Activated CD8-positive, alpha-beta T cell treated with anti-CD3 and anti-CD28 coated beads, Interleukin-2, amount 10 ng/mL, durations not matched to agents 7 days and 5 days (primary cell): ENCODE data around the gene DHX8. TPM values are rescaled to one million over a fixed set of nuclear protein-coding genes. Genes with fewer than 3 reads are reported as not detected.
"Not testable (repeated sequence)": the region's sequence is repeated elsewhere in the genome, so short reads cannot be mapped to it uniquely, and the experiment has no call there.

Source experiments
- ATAC-seq: fragments of 150-1000 bp; cut with Tn5 transposase; one replicate; pipeline ENCODE4 v1.10.0; 2021; ENCODE audit warnings: moderate library complexity
- CTCF ChIA-PET: fragments of 350-600 bp; sonication (Branson Sonifier 250); formaldehyde crosslinking; loops from one replicate; lab custom pipeline; 2021; ENCODE audit warnings: antibody characterized with exemption; lab: Charles Lee
- POLR2A ChIA-PET: fragments of 350-600 bp; sonication (Branson Sonifier 250); formaldehyde crosslinking; loops from one replicate; lab custom pipeline; 2021; ENCODE audit warnings: antibody characterized with exemption; lab: Charles Lee
- DNase-seq: peaks from one replicate; pipeline ENCODE4 v3.0.0-alpha.2; 2020
- H3K27ac Mint-ChIP-seq: one replicate; pipeline ENCODE4 v1.8.0; 2021; ENCODE audit warnings: mild to moderate bottlenecking, mixed read lengths
- H3K27me3 Mint-ChIP-seq: one replicate; pipeline ENCODE4 v1.8.0; 2021; ENCODE audit warnings: low read depth, mixed read lengths
- H3K36me3 Mint-ChIP-seq: one replicate; pipeline ENCODE4 v1.8.0; 2021; ENCODE audit warnings: low read depth, mixed read lengths
- H3K4me1 Mint-ChIP-seq: one replicate; pipeline ENCODE4 v1.8.0; 2021; ENCODE audit warnings: low read depth, mixed read lengths
- H3K4me3 Mint-ChIP-seq: one replicate; pipeline ENCODE4 v1.8.0; 2021; ENCODE audit warnings: mild to moderate bottlenecking, mixed read lengths
- H3K9me3 Mint-ChIP-seq: one replicate; pipeline ENCODE4 v1.8.0; 2022; ENCODE audit warnings: mixed read lengths; ENCODE audit not compliant: insufficient read depth
- total RNA-seq, 2 experiments: library from RNA; stranded (reverse); gene quantifications; one replicate each; pipeline ENCODE4 v1.2.3, GENCODE V29; 2021

Gene DHX8
- total RNA-seq, 2 experiments from 2014 or later: 52.7 to 56.4 TPM

GRCh38 chr17:43449470-43450248, 34.1 kb upstream of the DHX8 start:
- ATAC-seq (no peak), DNase-seq (no peak)
- no peaks in the 10 kb centered on the region for H3K9me3 Mint-ChIP-seq
- H3K36me3 Mint-ChIP-seq: no peaks in the 10 kb centered on the region
- CTCF ChIA-PET: interaction anchor here (0.8 kb wide), 1 partner anchor 55 kb away, joined by 4 read pairs; no protein-coding TSS in a partner anchor
- POLR2A ChIA-PET: no interaction called here
- no peak overlapping the region for H3K27ac Mint-ChIP-seq
- H3K4me1 Mint-ChIP-seq: no peaks in the 10 kb centered on the region
- H3K4me3 Mint-ChIP-seq: no peak overlapping the region
- peaks cover 3% of the 10 kb centered on the region for H3K27me3 Mint-ChIP-seq

- POLR2A ChIA-PET, H3K27ac Mint-ChIP-seq, H3K27me3 Mint-ChIP-seq, H3K4me3 Mint-ChIP-seq, H3K9me3 Mint-ChIP-seq, H3K36me3 Mint-ChIP-seq, CTCF ChIA-PET, DNase-seq, H3K4me1 Mint-ChIP-seq, ATAC-seq: not testable (repeated sequence)
These were observed 33.0 kb upstream of the DHX8 start for GRCh38 chr17:43450791-43451190.

- DNase-seq, H3K36me3 Mint-ChIP-seq, H3K9me3 Mint-ChIP-seq, H3K4me1 Mint-ChIP-seq, H3K27ac Mint-ChIP-seq, POLR2A ChIA-PET, CTCF ChIA-PET, ATAC-seq, H3K4me3 Mint-ChIP-seq: not testable (repeated sequence)
- H3K27me3 Mint-ChIP-seq: peaks cover 11% of the 10 kb centered on the region
These were observed 32.0 kb upstream of the DHX8 start for GRCh38 chr17:43451741-43452140.

- Mint-ChIP-seq H3K27ac (no peak overlapping the region), H3K4me1 (peaks cover 8% of the 10 kb centered on the region), H3K27me3 (peaks cover 12% of the 10 kb centered on the region), H3K4me3 (no peak overlapping the region), H3K9me3 (no peaks in the 10 kb centered on the region), H3K36me3 (no peaks in the 10 kb centered on the region)
- no peak for DNase-seq
- ChIA-PET CTCF (no interaction called here), POLR2A (no interaction called here)
- ATAC-seq: no peak
These were observed 30.4 kb upstream of the DHX8 start for GRCh38 chr17:43453331-43453812.

- H3K27ac Mint-ChIP-seq: no peak overlapping the region
- POLR2A ChIA-PET: no interaction called here
- no peaks in the 10 kb centered on the region for H3K9me3 Mint-ChIP-seq
- DNase-seq: no peak
- H3K4me1 Mint-ChIP-seq: peaks cover 8% of the 10 kb centered on the region
- no peak for ATAC-seq
- H3K36me3 Mint-ChIP-seq: no peaks in the 10 kb centered on the region
- CTCF ChIA-PET: interaction anchor here (1.4 kb wide), 1 partner anchor 29 kb away, joined by 6 read pairs; the partner anchor contains the start of gene DHX8
- H3K4me3 Mint-ChIP-seq: no peak overlapping the region
- peaks cover 8% of the 10 kb centered on the region for H3K27me3 Mint-ChIP-seq
These were observed 28.9 kb upstream of the DHX8 start for GRCh38 chr17:43454868-43455267.

- H3K9me3 Mint-ChIP-seq: no peaks in the 10 kb centered on the region
- DNase-seq (no peak), ATAC-seq (no peak)
- CTCF ChIA-PET: interaction anchor here (1.8 to 3.3 kb wide), 2 partner anchors 28 to 62 kb away, joined by 5 to 12 read pairs; partner anchors contain the start of gene DHX8
- POLR2A ChIA-PET: no interaction called here
- no peak overlapping the region for H3K27ac Mint-ChIP-seq
- no peaks in the 10 kb centered on the region for H3K36me3 Mint-ChIP-seq
- peaks cover 8% of the 10 kb centered on the region for H3K4me1 Mint-ChIP-seq
- peaks cover 11% of the 10 kb centered on the region for H3K27me3 Mint-ChIP-seq
- H3K4me3 Mint-ChIP-seq: no peak overlapping the region
These were observed 27.7 kb upstream of the DHX8 start for GRCh38 chr17:43456029-43456428.

GRCh38 chr17:43456661-43457361, 27.0 kb upstream of the DHX8 start:
- no peaks in the 10 kb centered on the region for H3K36me3 Mint-ChIP-seq
- peaks cover 11% of the 10 kb centered on the region for H3K27me3 Mint-ChIP-seq
- no peaks in the 10 kb centered on the region for H3K9me3 Mint-ChIP-seq
- H3K4me1 Mint-ChIP-seq: peaks cover 8% of the 10 kb centered on the region
- H3K27ac Mint-ChIP-seq: no peak overlapping the region
- ChIA-PET POLR2A (no interaction called here), CTCF (interaction anchor here (1.8 to 3.3 kb wide), 2 partner anchors 27 to 63 kb away, joined by 5 to 12 read pairs; partner anchors contain the start of gene DHX8)
- DNase-seq: no peak
- ATAC-seq: no peak
- H3K4me3 Mint-ChIP-seq: no peak overlapping the region

GRCh38 chr17:43457362-43457692, 26.4 kb upstream of the DHX8 start:
- no peaks in the 10 kb centered on the region for H3K9me3 Mint-ChIP-seq
- H3K4me3 Mint-ChIP-seq: no peak overlapping the region
- DNase-seq: no peak
- H3K27me3 Mint-ChIP-seq: peaks cover 11% of the 10 kb centered on the region
- no peak for ATAC-seq
- no peaks in the 10 kb centered on the region for H3K36me3 Mint-ChIP-seq
- POLR2A ChIA-PET: no interaction called here
- H3K27ac Mint-ChIP-seq: no peak overlapping the region
- CTCF ChIA-PET: interaction anchor here (1.8 to 3.3 kb wide), 2 partner anchors 27 to 64 kb away, joined by 5 to 12 read pairs; partner anchors contain the start of gene DHX8
- peaks cover 8% of the 10 kb centered on the region for H3K4me1 Mint-ChIP-seq

- not testable (repeated sequence) for H3K27ac Mint-ChIP-seq, H3K4me3 Mint-ChIP-seq, H3K4me1 Mint-ChIP-seq, DNase-seq, H3K36me3 Mint-ChIP-seq, H3K9me3 Mint-ChIP-seq, ATAC-seq
- ChIA-PET CTCF (interaction anchor here (0.6 to 2.0 kb wide), 2 partner anchors 24 to 357 kb away, joined by 3 to 6 read pairs; partner anchors contain the start of gene DHX8), POLR2A (interaction anchor here (0.7 kb wide), 1 partner anchor 26 kb away, joined by 3 read pairs; no protein-coding TSS in a partner anchor)
- peaks cover 15% of the 10 kb centered on the region for H3K27me3 Mint-ChIP-seq
These were observed 23.9 kb upstream of the DHX8 start for GRCh38 chr17:43459878-43460277.

GRCh38 chr17:43461185-43461584, 22.6 kb upstream of the DHX8 start:
- ATAC-seq: no peak
- POLR2A ChIA-PET: no interaction called here

GRCh38 chr17:43462569-43462968, 21.2 kb upstream of the DHX8 start:
- peaks cover 11% of the 10 kb centered on the region for H3K27me3 Mint-ChIP-seq
- H3K4me1 Mint-ChIP-seq, H3K4me3 Mint-ChIP-seq, DNase-seq, ATAC-seq, H3K36me3 Mint-ChIP-seq, POLR2A ChIA-PET, H3K9me3 Mint-ChIP-seq, H3K27ac Mint-ChIP-seq: not testable (repeated sequence)
- CTCF ChIA-PET: interaction anchor here (1.3 kb wide), 1 partner anchor 21 kb away, joined by 3 read pairs; the partner anchor contains the start of gene DHX8

More at GRCh38 chr17:43461185-43461584, 22.6 kb upstream of the DHX8 start:
- no peak for DNase-seq
- CTCF ChIA-PET: interaction anchor here (1.0 to 1.3 kb wide), 3 partner anchors 22 to 33 kb away, joined by 3 to 4 read pairs (median 3); partner anchors contain the start of gene DHX8
- Mint-ChIP-seq H3K27ac (no peak overlapping the region), H3K4me1 (peaks cover 7% of the 10 kb centered on the region), H3K9me3 (no peaks in the 10 kb centered on the region), H3K27me3 (peaks cover 18% of the 10 kb centered on the region), H3K4me3 (no peak overlapping the region), H3K36me3 (no peaks in the 10 kb centered on the region)
